B cell (primary cell): ENCODE data around the gene SMC3. TPM values are rescaled to one million over a fixed set of nuclear protein-coding genes. Genes with fewer than 3 reads are reported as not detected.

Experiments
- ATAC-seq: fragments of 200-7000 bp; cut with Tn5 transposase; one replicate; pipeline ENCODE4 v1.10.0; 2021; ENCODE audit warnings: low read depth, mild to moderate bottlenecking, moderate number of reproducible peaks, moderate library complexity
- CTCF ChIA-PET: fragments of 350-600 bp; sonication (Branson Sonifier 250); formaldehyde crosslinking; loops from one replicate; lab custom pipeline; 2021; ENCODE audit warnings: antibody characterized with exemption, inconsistent platforms; lab: Charles Lee
- POLR2A ChIA-PET: fragments of 350-600 bp; sonication (Branson Sonifier 250); formaldehyde crosslinking; loops from one replicate; lab custom pipeline; 2021; ENCODE audit warnings: antibody characterized with exemption; lab: Charles Lee
- DNase-seq: peaks from one replicate; pipeline ENCODE4 v3.0.0; 2013
- H2AFZ ChIP-seq: 2 replicates; pipeline ENCODE4 v1.6.1; 2012; ENCODE audit warnings: mild to moderate bottlenecking, low read depth, low read length; ENCODE audit not compliant: insufficient read depth, poor library complexity, severe bottlenecking
- H3K27ac ChIP-seq, 2 donors: 1 replicate in 1 of 2; 2 replicates in 1 of 2; pipeline ENCODE4 v1.5.1; 2012 to 2013; ENCODE audit warnings: low read length in 2 of 2, mild to moderate bottlenecking in 2 of 2, moderate library complexity in 1 of 2
- H3K27me3 ChIP-seq, 4 experiments: fragments of 200-600 bp in 1 of 4; sonication (generic) in 1 of 4; replicated peaks in 1 of 4; 1 replicate in 2 of 4; 2 replicates in 2 of 4; pipeline versions ENCODE4 v1.6.1 to v1.7.0; 2013 to 2016; ENCODE audit warnings: low read length in 3 of 4, mild to moderate bottlenecking in 2 of 4, mixed read lengths in 1 of 4, moderate library complexity in 1 of 4; ENCODE audit not compliant: insufficient read depth in 4 of 4, control insufficient read depth in 3 of 4; ENCODE audit errors: control extremely low read depth in 1 of 4
- H3K36me3 ChIP-seq, 2 experiments: replicated peaks in 1 of 2; 1 replicate in 1 of 2; 2 replicates in 1 of 2; pipeline versions ENCODE4 v1.6.1 to v1.7.1; 2013; ENCODE audit warnings: low read length in 1 of 2; ENCODE audit not compliant: insufficient read depth in 2 of 2, control insufficient read depth in 1 of 2; ENCODE audit errors: control extremely low read depth in 1 of 2, extremely low read depth in 1 of 2
- H3K4me1 ChIP-seq, 2 donors: fragments of 200-600 bp in 1 of 2; sonication (generic) in 1 of 2; 1 replicate in 1 of 2; 2 replicates in 1 of 2; pipeline versions ENCODE4 v1.5.1 to v1.6.1; 2013 to 2017; ENCODE audit warnings: low read length in 2 of 2; ENCODE audit not compliant: control insufficient read depth in 2 of 2, insufficient read depth in 2 of 2
- H3K4me2 ChIP-seq: replicated peaks from 2 replicates; pipeline ENCODE3; 2012; ENCODE audit warnings: mild to moderate bottlenecking, low read depth, low read length; ENCODE audit not compliant: poor library complexity, severe bottlenecking
- H3K4me3 ChIP-seq, 5 experiments: fragments of 200-600 bp in 1 of 5; sonication (generic) in 1 of 5; 1 replicate in 3 of 5; 2 replicates in 2 of 5; pipeline versions ENCODE4 v1.5.1 to v1.7.0; 2011 to 2016; ENCODE audit warnings: low read length in 4 of 5, mild to moderate bottlenecking in 4 of 5, low read depth in 2 of 5, control low read depth in 1 of 5, moderate library complexity in 1 of 5; ENCODE audit not compliant: insufficient read depth in 1 of 5; ENCODE audit errors: control extremely low read depth in 1 of 5, extremely low read depth in 1 of 5
- H3K79me2 ChIP-seq: fragments of 200-600 bp; sonication (generic); one replicate; pipeline ENCODE4 v1.6.0; 2016; ENCODE audit warnings: low read length; ENCODE audit not compliant: control insufficient read depth, insufficient read depth
- H3K9ac ChIP-seq: fragments of 200-600 bp; sonication (generic); 2 replicates; pipeline ENCODE4 v1.6.1; 2017; ENCODE audit warnings: mild to moderate bottlenecking, low read length, moderate library complexity
- H3K9me3 ChIP-seq, 3 donors: one replicate each; pipeline versions ENCODE4 v1.6.1 to v1.7.1; 2013; ENCODE audit warnings: low read length in 2 of 3; ENCODE audit not compliant: control insufficient read depth in 2 of 3, insufficient read depth in 1 of 3; ENCODE audit errors: control extremely low read depth in 1 of 3
- H4K20me1 ChIP-seq: 2 replicates; pipeline ENCODE4 v1.6.0; 2012; ENCODE audit warnings: mild to moderate bottlenecking, low read length; ENCODE audit not compliant: insufficient read depth, control insufficient read depth, poor library complexity, severe bottlenecking
- H3K27ac Mint-ChIP-seq: one replicate; pipeline ENCODE4 v1.8.0; 2021; ENCODE audit warnings: mixed read lengths
- H3K27me3 Mint-ChIP-seq: one replicate; pipeline ENCODE4 v1.8.0; 2021; ENCODE audit warnings: mixed read lengths
- H3K4me1 Mint-ChIP-seq: one replicate; pipeline ENCODE4 v1.8.0; 2021; ENCODE audit warnings: mixed read lengths
- H3K4me3 Mint-ChIP-seq: one replicate; pipeline ENCODE4 v1.8.0; 2021; ENCODE audit warnings: mixed read lengths
- H3K9me3 Mint-ChIP-seq: one replicate; pipeline ENCODE4 v1.8.0; 2022; ENCODE audit warnings: mixed read lengths; ENCODE audit not compliant: insufficient read depth
- EZH2 ChIP-seq: IDR thresholded peaks from 2 replicates; pipeline ENCODE4 v1.6.1; 2012; ENCODE audit warnings: borderline replicate concordance, low read depth, mild to moderate bottlenecking, moderate library complexity, low read length; ENCODE audit not compliant: insufficient read depth, poor library complexity, severe bottlenecking
- WGBS: methylation state at CpG from one replicate; pipeline ENCODE4 v1.1.5; 2013; ENCODE audit warnings: missing lambda C conversion rate; ENCODE audit not compliant: insufficient coverage; 5-methylcytosine and 5-hydroxymethylcytosine counted together
- intact Hi-C: fragments of 100-400 bp; cut with micrococcal nuclease; formaldehyde crosslinking; loops from one replicate; pipeline ENCODE4 v1.10.0; 2022
- polyA plus RNA-seq: library from polyadenylated mRNA; depleted of rRNA; stranded (reverse); fragments of >200 nt; gene quantifications from 2 replicates; pipeline ENCODE4 v1.2.3, GENCODE V29; 2012
- total RNA-seq, 2 donors: library from RNA; stranded (reverse); fragments of 120-200 nt in 1 of 2; gene quantifications; 1 replicate in 1 of 2; 2 replicates in 1 of 2; pipeline versions ENCODE4 v1.2.3 to v1.2.4, GENCODE V29; 2013 to 2022
- TF ChIP-seq, protein P1 (sequence below): fragments of 200-600 bp; IDR thresholded peaks from one replicate; pipeline ENCODE4 v1.8.0; 2022; ENCODE audit warnings: antibody characterized with exemption, mild to moderate bottlenecking

Gene SMC3
- total and polyA plus RNA-seq, 2 donors (not counting 1 experiment from before 2014, with no cell fraction given): 6.1 to 45.8 TPM

DNA sequence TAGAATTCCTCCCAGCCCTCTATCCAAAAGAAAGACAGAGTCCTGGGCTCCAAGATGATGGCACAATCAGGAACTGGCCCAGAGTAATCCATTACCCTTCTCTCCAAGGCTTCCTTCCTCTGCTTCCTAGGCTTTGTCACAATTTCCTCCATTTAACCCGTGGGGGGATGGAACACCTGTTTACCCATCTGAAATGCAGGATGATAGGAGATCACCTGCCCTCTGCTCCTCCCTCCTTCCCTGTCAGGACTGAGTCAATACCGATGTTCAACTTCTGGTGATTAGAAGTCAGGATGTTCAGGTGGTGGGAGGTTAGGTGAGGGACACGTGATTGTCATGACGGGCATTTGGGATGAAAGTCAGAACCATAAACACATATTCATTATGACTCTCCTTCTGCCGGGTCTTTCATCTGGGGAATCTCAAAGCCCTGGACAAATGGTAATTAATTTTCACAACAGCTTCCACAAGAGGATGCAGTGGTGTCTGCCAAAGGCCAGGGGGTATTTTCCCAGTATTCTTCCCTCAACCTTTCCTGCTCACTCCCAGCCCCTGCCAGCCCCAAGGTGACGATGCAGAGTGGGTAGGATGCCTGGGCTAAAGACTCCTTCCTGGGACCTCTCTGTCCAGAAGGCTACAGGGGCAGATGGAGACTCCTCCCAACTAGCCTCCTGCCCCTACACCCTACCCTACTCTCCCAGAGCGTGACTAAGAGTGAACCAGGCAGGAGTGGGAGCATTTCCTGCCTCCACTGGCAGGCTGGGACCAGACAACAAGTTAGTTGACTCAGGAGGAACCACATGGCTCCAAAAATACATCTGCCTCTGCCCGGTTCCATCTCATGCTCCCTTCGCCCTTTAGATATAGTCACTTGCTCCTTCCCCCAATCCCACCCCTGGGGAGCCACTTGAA lies 41.9 kb upstream of the SMC3 start:
- no peak overlapping the region for H3K4me3 Mint-ChIP-seq
- Histone ChIP-seq H3K4me2 (no peak overlapping the region), H3K9ac (no peak overlapping the region), H3K36me3 (no peaks in the 10 kb centered on the region), H3K9me3 (no peaks in the 10 kb centered on the region), H3K79me2 (no peaks in the 10 kb centered on the region), H3K4me1 (peaks cover 15 to 22% of the 10 kb centered on the region in 2 donors), H3K27me3 (peaks cover 0 to 4% (median 2%) of the 10 kb centered on the region in 4 experiments), H2AFZ (no peak overlapping the region), H4K20me1 (no peaks in the 10 kb centered on the region), H3K4me3 (no peak overlapping the region), H3K27ac (no peak overlapping the region)
- ChIA-PET CTCF (no interaction called here), POLR2A (no interaction called here)
- peaks cover 20% of the 10 kb centered on the region for H3K4me1 Mint-ChIP-seq
- WGBS: 88% methylated on average over 5 of the region's 9 CpGs
- TF ChIP-seq, protein P1, sequence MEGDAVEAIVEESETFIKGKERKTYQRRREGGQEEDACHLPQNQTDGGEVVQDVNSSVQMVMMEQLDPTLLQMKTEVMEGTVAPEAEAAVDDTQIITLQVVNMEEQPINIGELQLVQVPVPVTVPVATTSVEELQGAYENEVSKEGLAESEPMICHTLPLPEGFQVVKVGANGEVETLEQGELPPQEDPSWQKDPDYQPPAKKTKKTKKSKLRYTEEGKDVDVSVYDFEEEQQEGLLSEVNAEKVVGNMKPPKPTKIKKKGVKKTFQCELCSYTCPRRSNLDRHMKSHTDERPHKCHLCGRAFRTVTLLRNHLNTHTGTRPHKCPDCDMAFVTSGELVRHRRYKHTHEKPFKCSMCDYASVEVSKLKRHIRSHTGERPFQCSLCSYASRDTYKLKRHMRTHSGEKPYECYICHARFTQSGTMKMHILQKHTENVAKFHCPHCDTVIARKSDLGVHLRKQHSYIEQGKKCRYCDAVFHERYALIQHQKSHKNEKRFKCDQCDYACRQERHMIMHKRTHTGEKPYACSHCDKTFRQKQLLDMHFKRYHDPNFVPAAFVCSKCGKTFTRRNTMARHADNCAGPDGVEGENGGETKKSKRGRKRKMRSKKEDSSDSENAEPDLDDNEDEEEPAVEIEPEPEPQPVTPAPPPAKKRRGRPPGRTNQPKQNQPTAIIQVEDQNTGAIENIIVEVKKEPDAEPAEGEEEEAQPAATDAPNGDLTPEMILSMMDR: no peak
- TF ChIP-seq EZH2: no peak
- DNase-seq (no peak), ATAC-seq (no peak)
- no peaks in the 10 kb centered on the region for H3K9me3 Mint-ChIP-seq
- intact Hi-C loops: no loop called here
- peaks cover 4% of the 10 kb centered on the region for H3K27me3 Mint-ChIP-seq
- no peak overlapping the region for H3K27ac Mint-ChIP-seq

DNA sequence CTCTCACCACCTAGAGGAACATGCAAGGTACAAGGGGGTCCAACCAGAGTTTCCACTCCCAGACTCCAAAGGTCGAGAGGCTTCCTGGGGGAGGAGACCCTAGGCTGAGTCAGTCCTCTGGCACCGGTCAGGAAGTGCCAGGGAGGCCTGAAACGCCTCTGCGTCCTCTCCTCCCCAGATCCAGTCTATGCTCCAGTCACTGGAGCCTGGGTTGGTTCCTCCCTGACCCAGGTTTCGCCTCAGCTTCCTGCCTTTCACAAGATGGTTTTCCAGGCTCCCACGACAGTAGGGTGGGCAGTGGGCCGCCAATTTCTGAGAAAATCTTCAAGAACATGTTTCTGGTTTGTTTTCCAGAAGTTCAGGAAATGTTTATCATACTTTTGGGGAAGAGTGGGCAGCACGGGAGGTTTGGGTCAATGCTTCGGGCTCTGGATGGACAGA lies 39.7 kb upstream of the SMC3 start:
- H3K27ac ChIP-seq: no peak overlapping the region
- H3K27me3 Mint-ChIP-seq: peaks cover 4% of the 10 kb centered on the region

More for the DNA sequence above, 39.7 kb upstream of the SMC3 start:
- Histone ChIP-seq H3K9ac (no peak overlapping the region), H3K4me3 (no peak overlapping the region), H3K27me3 (peaks cover 0 to 12% (median 4%) of the 10 kb centered on the region in 4 experiments), H3K4me1 (peaks cover 15 to 22% of the 10 kb centered on the region in 2 donors), H3K79me2 (no peaks in the 10 kb centered on the region), H2AFZ (no peak overlapping the region), H3K9me3 (no peaks in the 10 kb centered on the region), H4K20me1 (no peaks in the 10 kb centered on the region), H3K36me3 (no peaks in the 10 kb centered on the region), H3K4me2 (no peak overlapping the region)
- Mint-ChIP-seq H3K4me3 (no peak overlapping the region), H3K27ac (no peak overlapping the region), H3K9me3 (no peaks in the 10 kb centered on the region), H3K4me1 (peaks cover 20% of the 10 kb centered on the region)
- ChIA-PET POLR2A (no interaction called here), CTCF (no interaction called here)
- DNase-seq: no peak
- WGBS: 93% methylated on average over 9 of the region's 9 CpGs
- ATAC-seq: no peak
- intact Hi-C loops: no loop called here
- no peak for TF ChIP-seq EZH2
- TF ChIP-seq, protein P1: no peak
